Immature natural killer cell (primary cell): Measurements from ENCODE around the gene GLIS2. TPM values are rescaled to one million over a fixed set of nuclear protein-coding genes. Genes with fewer than 3 reads are reported as not detected.
"Not testable (repeated sequence)": the region's sequence is repeated elsewhere in the genome, so short reads cannot be mapped to it uniquely, and the experiment has no call there.

Source experiments
- DNase-seq, 3 donors: peaks; one replicate each; pipeline ENCODE4 v3.0.0; 2022; ENCODE audit warnings: mixed read lengths in 1 of 3
- H3K27ac Mint-ChIP-seq, 6 donors: one replicate each; pipeline ENCODE4 v1.8.0; 2020; ENCODE audit warnings: mixed read lengths in 6 of 6, mild to moderate bottlenecking in 5 of 6, inconsistent platforms in 4 of 6, moderate library complexity in 3 of 6
- H3K27me3 Mint-ChIP-seq, 3 donors: one replicate each; pipeline ENCODE4 v1.8.0; 2020 to 2021; ENCODE audit warnings: low read depth in 3 of 3, mild to moderate bottlenecking in 3 of 3, mixed read lengths in 3 of 3, moderate library complexity in 3 of 3, inconsistent platforms in 1 of 3
- H3K36me3 Mint-ChIP-seq, 3 donors: one replicate each; pipeline ENCODE4 v1.8.0; 2020; ENCODE audit warnings: mixed read lengths in 3 of 3, inconsistent platforms in 2 of 3, mild to moderate bottlenecking in 2 of 3
- H3K4me1 Mint-ChIP-seq, 2 donors: one replicate each; pipeline ENCODE4 v1.8.0; 2020; ENCODE audit warnings: inconsistent platforms in 2 of 2, mild to moderate bottlenecking in 2 of 2, mixed read lengths in 2 of 2, moderate library complexity in 1 of 2
- H3K4me3 Mint-ChIP-seq, 5 donors: one replicate each; pipeline ENCODE4 v1.8.0; 2020; ENCODE audit warnings: mild to moderate bottlenecking in 5 of 5, mixed read lengths in 5 of 5, inconsistent platforms in 3 of 5, moderate library complexity in 3 of 5
- H3K9me3 Mint-ChIP-seq, 6 donors: one replicate each; pipeline ENCODE4 v1.8.0; 2020; ENCODE audit warnings: mild to moderate bottlenecking in 6 of 6, mixed read lengths in 6 of 6, inconsistent platforms in 4 of 6, moderate library complexity in 3 of 6
- polyA plus RNA-seq, 3 donors: library from polyadenylated mRNA; unstranded; fragments of 300-500 nt; fragmentation: Illumina TruSeq; gene quantifications; one replicate each; pipeline ENCODE4 v1.2.3, GENCODE V29; 2021

GLIS2 gene
- polyA plus RNA-seq, 3 donors from 2014 or later, result not detected

- no peaks in the 10 kb centered on the region for H3K36me3 Mint-ChIP-seq
- peaks cover 0 to 4% of the 10 kb centered on the region in 2 donors for H3K4me1 Mint-ChIP-seq
- H3K4me3 Mint-ChIP-seq, result peak overlapping the region; percentile 21 to 63 (median 35)
- peaks cover 0 to 2% (median 1%) of the 10 kb centered on the region in 3 donors for H3K27me3 Mint-ChIP-seq
- peak in 2 of 3 donors; percentile 30 to 40 for DNase-seq
- H3K27ac Mint-ChIP-seq, result no peak overlapping the region
- H3K9me3 Mint-ChIP-seq, result no peaks in the 10 kb centered on the region
Observed at GRCh38 chr16:4328046-4328781, 12.3 kb downstream of the GLIS2 start.

GRCh38 chr16:4328782-4329775 is 13.2 kb downstream of the GLIS2 start:
- Mint-ChIP-seq H3K9me3 (no peaks in the 10 kb centered on the region), H3K36me3 (no peaks in the 10 kb centered on the region), H3K27me3 (peaks cover 0 to 2% (median 1%) of the 10 kb centered on the region in 3 donors), H3K4me3 (peak overlapping the region in 1 of 5 donors; percentile 21), H3K27ac (no peak overlapping the region), H3K4me1 (peaks cover 0 to 4% of the 10 kb centered on the region in 2 donors)
- DNase-seq, result no peak

DNA sequence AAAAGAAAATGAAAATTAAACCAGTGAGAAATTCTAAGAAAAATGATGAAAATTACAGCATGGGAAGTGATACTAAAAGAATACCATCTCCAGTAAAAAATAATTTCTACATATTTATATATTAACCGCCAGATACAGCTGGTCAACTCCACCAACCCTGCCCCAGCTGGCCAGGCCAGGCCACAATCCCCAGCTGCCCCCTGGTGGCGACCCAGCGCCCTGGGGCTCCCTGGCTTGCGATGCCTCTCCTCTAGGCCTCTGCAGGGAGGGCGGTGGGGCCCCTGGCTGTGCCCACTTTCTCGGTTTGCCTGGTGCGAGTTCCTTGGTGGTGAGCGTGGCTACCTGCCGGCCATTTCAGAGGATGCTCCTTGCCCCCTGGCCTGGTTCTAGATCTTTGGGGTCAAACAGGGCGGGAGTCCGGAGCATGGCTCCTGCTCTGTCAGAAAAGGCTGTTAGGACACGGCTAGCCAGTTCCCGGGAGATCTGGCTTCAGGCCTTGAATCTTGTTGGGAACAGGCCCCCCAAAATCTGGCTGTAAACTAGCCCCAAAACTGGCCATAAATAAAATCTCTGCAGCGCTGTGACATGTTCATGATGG is 14.5 kb downstream of the GLIS2 start:
- Mint-ChIP-seq H3K27ac (no peak overlapping the region), H3K4me3 (no peak overlapping the region), H3K4me1 (peaks cover 0 to 4% of the 10 kb centered on the region in 2 donors)

DNA sequence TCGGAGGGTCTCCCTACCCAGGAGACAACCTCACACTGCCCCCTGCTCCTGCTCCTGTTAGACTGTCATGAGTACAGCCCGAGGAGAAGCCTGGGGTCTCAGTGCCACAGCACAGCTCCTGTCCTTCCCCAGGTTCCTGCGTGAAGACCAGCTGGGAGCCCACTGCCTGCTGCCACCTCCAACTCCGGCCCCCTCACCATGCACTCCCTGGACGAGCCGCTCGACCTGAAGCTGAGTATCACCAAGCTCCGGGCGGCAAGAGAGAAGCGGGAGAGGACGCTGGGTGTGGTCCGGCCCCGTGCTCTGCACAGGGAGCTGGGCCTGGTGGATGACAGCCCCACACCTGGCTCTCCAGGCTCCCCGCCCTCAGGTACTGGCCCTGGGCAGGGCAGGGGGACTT is 16.2 kb downstream of the GLIS2 start:
- Mint-ChIP-seq H3K27ac (no peak overlapping the region), H3K4me1 (peaks cover 0 to 4% of the 10 kb centered on the region in 2 donors), H3K27me3 (no peaks in the 10 kb centered on the region), H3K9me3 (no peaks in the 10 kb centered on the region), H3K36me3 (no peaks in the 10 kb centered on the region), H3K4me3 (no peak overlapping the region)
- no peak for DNase-seq

More for the DNA sequence above, 14.5 kb downstream of the GLIS2 start:
- DNase-seq, result peak; percentile 66 to 72 (median 69)
- Mint-ChIP-seq H3K27me3 (peaks cover 0 to 2% (median 1%) of the 10 kb centered on the region in 3 donors), H3K9me3 (no peaks in the 10 kb centered on the region), H3K36me3 (no peaks in the 10 kb centered on the region)

DNA sequence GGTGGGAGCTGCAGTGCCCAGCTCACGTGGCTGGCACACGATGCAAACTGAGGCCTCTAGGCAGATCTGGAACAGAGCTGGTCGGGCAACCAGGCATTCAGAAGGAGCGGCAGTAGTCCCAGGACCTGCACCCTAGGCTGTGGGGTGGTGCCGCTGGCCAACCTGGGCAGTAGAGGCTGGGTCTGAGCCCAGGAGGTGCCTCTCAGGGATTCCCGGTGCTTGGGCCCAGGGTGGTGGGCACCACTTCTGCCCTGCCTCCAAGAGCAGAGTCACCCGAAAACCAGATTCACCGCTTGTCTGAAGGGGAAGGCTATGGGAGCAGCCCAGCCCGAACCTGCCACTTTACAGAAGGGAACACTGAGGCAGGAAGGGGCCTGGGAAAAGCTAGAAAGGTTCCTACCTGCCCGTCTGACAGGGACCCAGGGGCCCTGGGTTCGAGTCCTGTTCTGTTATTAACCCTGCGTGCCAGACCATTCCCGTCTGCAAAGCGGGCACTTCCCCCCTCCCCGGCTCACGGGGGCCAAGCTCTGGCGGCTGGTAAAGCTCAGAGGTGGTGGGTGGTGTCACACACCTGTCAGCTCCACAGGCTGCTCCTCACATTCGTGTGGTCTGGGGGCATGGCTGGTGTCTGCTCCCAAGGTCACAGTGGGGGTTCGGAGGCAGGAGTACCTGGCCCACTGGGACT is 16.9 kb downstream of the GLIS2 start:
- H3K4me1 Mint-ChIP-seq, result peaks cover 0 to 4% of the 10 kb centered on the region in 2 donors
- H3K9me3 Mint-ChIP-seq, result no peaks in the 10 kb centered on the region
- no peak overlapping the region for H3K27ac Mint-ChIP-seq
- H3K4me3 Mint-ChIP-seq, result no peak overlapping the region
- no peak for DNase-seq
- H3K36me3 Mint-ChIP-seq, result no peaks in the 10 kb centered on the region
- H3K27me3 Mint-ChIP-seq, result no peaks in the 10 kb centered on the region

DNA sequence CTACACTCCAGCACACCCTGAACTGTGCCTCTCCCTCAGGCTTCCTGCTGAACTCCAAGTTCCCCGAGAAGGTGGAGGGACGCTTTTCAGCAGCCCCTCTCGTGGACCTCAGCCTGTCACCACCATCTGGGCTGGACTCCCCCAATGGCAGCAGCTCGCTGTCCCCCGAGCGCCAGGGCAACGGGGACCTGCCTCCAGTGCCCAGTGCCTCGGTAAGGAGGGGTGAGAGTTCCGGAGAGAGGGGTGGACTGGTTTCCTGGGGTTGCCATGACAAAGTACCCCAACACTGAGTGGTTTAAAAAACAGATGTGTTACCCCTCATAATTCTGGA is 17.4 kb downstream of the GLIS2 start:
- Mint-ChIP-seq H3K4me3 (no peak overlapping the region), H3K27ac (no peak overlapping the region), H3K36me3 (no peaks in the 10 kb centered on the region)

GRCh38 chr16:4333714-4334113 is 17.8 kb downstream of the GLIS2 start:
- H3K27me3 Mint-ChIP-seq, DNase-seq, H3K9me3 Mint-ChIP-seq, H3K4me3 Mint-ChIP-seq, H3K36me3 Mint-ChIP-seq, H3K4me1 Mint-ChIP-seq: not testable (repeated sequence)
- peak overlapping the region in 1 of 6 donors; percentile 56 for H3K27ac Mint-ChIP-seq

More for the DNA sequence above, 17.4 kb downstream of the GLIS2 start:
- no peaks in the 10 kb centered on the region for H3K9me3 Mint-ChIP-seq
- no peak for DNase-seq
- peaks cover 0 to 4% of the 10 kb centered on the region in 2 donors for H3K4me1 Mint-ChIP-seq
- no peaks in the 10 kb centered on the region for H3K27me3 Mint-ChIP-seq

GRCh38 chr16:4334724-4335495 is 19.0 kb downstream of the GLIS2 start:
- Mint-ChIP-seq H3K27me3 (peaks cover 0 to 2% (median 0%) of the 10 kb centered on the region in 3 donors), H3K4me3 (no peak overlapping the region), H3K36me3 (no peaks in the 10 kb centered on the region), H3K27ac (no peak overlapping the region), H3K9me3 (no peaks in the 10 kb centered on the region), H3K4me1 (no peaks in the 10 kb centered on the region)
- no peak for DNase-seq

GRCh38 chr16:4336701-4337539 is 21.1 kb downstream of the GLIS2 start:
- Mint-ChIP-seq H3K4me1 (no peaks in the 10 kb centered on the region), H3K36me3 (no peaks in the 10 kb centered on the region), H3K9me3 (no peaks in the 10 kb centered on the region), H3K27me3 (peaks cover 0 to 2% (median 0%) of the 10 kb centered on the region in 3 donors), H3K4me3 (no peak overlapping the region), H3K27ac (no peak overlapping the region)
- DNase-seq, result no peak

DNA sequence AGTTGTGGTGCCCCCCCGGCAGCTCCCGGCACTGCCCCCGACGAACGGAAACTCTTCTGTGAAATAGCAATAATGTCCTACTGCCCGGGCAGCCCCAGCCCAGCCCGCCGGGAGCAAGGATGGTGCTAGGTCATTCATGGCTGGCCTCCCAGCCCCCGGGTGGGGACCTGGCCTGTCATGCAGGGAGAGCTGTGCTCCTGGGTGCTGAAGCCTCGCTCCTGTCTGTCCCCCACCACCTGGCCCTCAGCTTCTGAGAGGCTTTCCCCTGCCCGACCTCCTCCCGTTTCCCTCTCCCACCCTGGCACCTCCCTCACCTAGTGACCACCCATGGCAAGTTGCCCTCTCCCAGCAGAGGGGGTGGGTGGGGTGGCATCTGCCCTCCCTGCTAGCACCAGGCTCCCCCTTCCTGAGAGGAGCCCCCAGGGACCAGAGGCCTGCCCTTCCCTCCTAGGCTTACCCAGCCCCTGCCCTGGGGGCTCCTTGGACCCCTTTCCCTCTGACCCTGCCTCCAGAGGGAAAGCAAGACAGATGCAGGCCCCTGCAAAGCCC is 21.7 kb downstream of the GLIS2 start:
- no peak for DNase-seq
- H3K27ac Mint-ChIP-seq, result no peak overlapping the region
- no peaks in the 10 kb centered on the region for H3K9me3 Mint-ChIP-seq
- H3K4me1 Mint-ChIP-seq, result no peaks in the 10 kb centered on the region
- H3K27me3 Mint-ChIP-seq, result peaks cover 0 to 2% (median 0%) of the 10 kb centered on the region in 3 donors
- no peaks in the 10 kb centered on the region for H3K36me3 Mint-ChIP-seq
- no peak overlapping the region for H3K4me3 Mint-ChIP-seq

- H3K4me3 Mint-ChIP-seq, result no peak overlapping the region
- no peaks in the 10 kb centered on the region for H3K9me3 Mint-ChIP-seq
- H3K27me3 Mint-ChIP-seq, result peaks cover 0 to 2% (median 0%) of the 10 kb centered on the region in 3 donors
- DNase-seq, result no peak
- H3K36me3 Mint-ChIP-seq, result no peaks in the 10 kb centered on the region
- H3K27ac Mint-ChIP-seq, result no peak overlapping the region
- no peaks in the 10 kb centered on the region for H3K4me1 Mint-ChIP-seq
Observed at GRCh38 chr16:4338125-4338582, 22.3 kb downstream of the GLIS2 start.
